Esophagus muscularis mucosa (tissue), 4 donors: Measurements from ENCODE around the gene PNPLA3. TPM values are rescaled to one million over a fixed set of nuclear protein-coding genes. Genes with fewer than 3 reads are reported as not detected.

Experiments
- DNase-seq: peaks from one replicate; pipeline ENCODE4 v3.0.0-alpha.2; 2017; ENCODE audit errors: extremely low spot score
- H3K27ac ChIP-seq, 4 donors: fragments of 200-600 bp; sonication (generic); replicated peaks in 1 of 4; 1 replicate in 3 of 4; 2 replicates in 1 of 4; pipeline ENCODE4 v1.5.1; 2016 to 2019; ENCODE audit warnings: mild to moderate bottlenecking in 1 of 4
- H3K27me3 ChIP-seq, 4 donors: fragments of 200-600 bp; sonication (generic); one replicate each; pipeline versions ENCODE4 v1.5.1 to v1.6.0; 2016 to 2019
- H3K36me3 ChIP-seq, 4 donors: fragments of 200-600 bp; sonication (generic); one replicate each; pipeline ENCODE4 v1.5.1; 2016 to 2019
- H3K4me1 ChIP-seq, 4 donors: fragments of 200-600 bp; sonication (generic); one replicate each; pipeline ENCODE4 v1.5.1; 2016 to 2019
- H3K4me3 ChIP-seq, 4 donors: fragments of 200-600 bp; sonication (generic); 1 replicate in 2 of 4; 2 replicates in 2 of 4; pipeline ENCODE4 v1.5.1; 2016 to 2019; ENCODE audit warnings: mild to moderate bottlenecking in 4 of 4, moderate library complexity in 1 of 4
- H3K9me3 ChIP-seq, 4 donors: fragments of 200-600 bp; sonication (generic); 1 replicate in 3 of 4; 2 replicates in 1 of 4; pipeline ENCODE4 v1.5.1; 2016 to 2019
- EP300 ChIP-seq: sonication (generic); formaldehyde crosslinking; IDR thresholded peaks from one replicate; pipeline ENCODE4 v1.6.1; 2017; ENCODE audit warnings: antibody characterized with exemption
- POLR2A ChIP-seq: fragments of 450-650 bp; IDR thresholded peaks from one replicate; pipeline ENCODE4 v1.6.1; 2017; ENCODE audit warnings: antibody characterized with exemption, moderate library complexity, mild to moderate bottlenecking, low read depth
- POLR2AphosphoS5 ChIP-seq, 2 donors: sonication (generic); formaldehyde crosslinking; IDR thresholded peaks; one replicate each; pipeline ENCODE4 v1.6.1; 2017; ENCODE audit warnings: antibody characterized with exemption in 2 of 2
- WGBS: methylation state at CpG from one replicate; pipeline ENCODE4 v1.1.5; 2018; 5-methylcytosine and 5-hydroxymethylcytosine counted together
- intact Hi-C: fragments of 100-400 bp; cut with DNase I; formaldehyde crosslinking; loops from one replicate; pipeline ENCODE4 v1.15.1; 2023
- total RNA-seq, 4 donors: library from RNA; depleted of rRNA; stranded (reverse); fragments of >200 nt; gene quantifications; one replicate each; pipeline versions ENCODE4 v1.1.0 to v1.2.1, GENCODE V29; 2016
- TF ChIP-seq, protein P1 (sequence below), 3 experiments: fragments of 200-600 bp in 2 of 3; fragments of 450-650 bp in 1 of 3; sonication (generic) in 2 of 3; IDR thresholded peaks; one replicate each; pipeline ENCODE4 v1.5.1; 2017 to 2019; ENCODE audit warnings: antibody characterized with exemption in 3 of 3, mild to moderate bottlenecking in 2 of 3, moderate library complexity in 1 of 3

Gene PNPLA3
- total RNA-seq, 4 donors from 2014 or later: 0.39 TPM; not detected in 3

GRCh38 chr22:43951391-43951790 is 27.8 kb downstream of the PNPLA3 start:
- Histone ChIP-seq H3K9me3 (no peaks in the 10 kb centered on the region), H3K4me3 (no peak overlapping the region), H3K36me3 (no peaks in the 10 kb centered on the region), H3K27ac (no peak overlapping the region), H3K27me3 (peaks cover 0 to 17% (median 0%) of the 10 kb centered on the region in 4 donors), H3K4me1 (peaks cover 12 to 19% (median 17%) of the 10 kb centered on the region in 4 donors)
- intact Hi-C loops: loop anchor here (10.0 kb wide), 1 partner anchor 137 kb away; the partner anchor contains the start of gene EFCAB6
- no peak for TF ChIP-seq EP300
- TF ChIP-seq, protein P1, sequence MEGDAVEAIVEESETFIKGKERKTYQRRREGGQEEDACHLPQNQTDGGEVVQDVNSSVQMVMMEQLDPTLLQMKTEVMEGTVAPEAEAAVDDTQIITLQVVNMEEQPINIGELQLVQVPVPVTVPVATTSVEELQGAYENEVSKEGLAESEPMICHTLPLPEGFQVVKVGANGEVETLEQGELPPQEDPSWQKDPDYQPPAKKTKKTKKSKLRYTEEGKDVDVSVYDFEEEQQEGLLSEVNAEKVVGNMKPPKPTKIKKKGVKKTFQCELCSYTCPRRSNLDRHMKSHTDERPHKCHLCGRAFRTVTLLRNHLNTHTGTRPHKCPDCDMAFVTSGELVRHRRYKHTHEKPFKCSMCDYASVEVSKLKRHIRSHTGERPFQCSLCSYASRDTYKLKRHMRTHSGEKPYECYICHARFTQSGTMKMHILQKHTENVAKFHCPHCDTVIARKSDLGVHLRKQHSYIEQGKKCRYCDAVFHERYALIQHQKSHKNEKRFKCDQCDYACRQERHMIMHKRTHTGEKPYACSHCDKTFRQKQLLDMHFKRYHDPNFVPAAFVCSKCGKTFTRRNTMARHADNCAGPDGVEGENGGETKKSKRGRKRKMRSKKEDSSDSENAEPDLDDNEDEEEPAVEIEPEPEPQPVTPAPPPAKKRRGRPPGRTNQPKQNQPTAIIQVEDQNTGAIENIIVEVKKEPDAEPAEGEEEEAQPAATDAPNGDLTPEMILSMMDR (IDR thresholded peaks at IDR 0.05): no peak
- no peak for TF ChIP-seq POLR2A
- TF ChIP-seq POLR2AphosphoS5 (IDR thresholded peaks at IDR 0.05): no peak
- no peak for DNase-seq
- WGBS: 77% methylated on average over 5 of the region's 5 CpGs

DNA sequence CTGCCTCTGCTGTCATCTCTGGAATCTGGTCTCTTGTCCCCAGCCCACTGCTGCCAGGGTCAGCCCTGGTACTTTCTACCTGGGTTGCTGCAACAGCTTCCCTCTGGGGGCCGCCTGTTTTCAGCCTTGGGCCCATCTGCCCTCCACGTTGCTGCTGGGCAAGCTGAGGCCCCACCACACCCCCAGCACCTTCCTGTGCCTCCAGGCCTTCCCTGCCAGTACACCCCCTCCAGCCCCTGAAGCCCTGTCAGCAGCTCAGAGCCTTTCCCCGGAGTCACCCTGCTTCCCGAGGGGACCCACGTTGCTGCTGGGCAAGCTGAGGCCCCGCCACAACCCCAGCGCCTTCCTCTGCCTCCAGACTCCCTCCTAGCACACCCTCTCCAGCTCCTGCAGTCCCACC is 28.4 kb downstream of the PNPLA3 start:
- WGBS: 50% methylated on average over 7 of the region's 7 CpGs
- intact Hi-C loops: loop anchor here (10.0 kb wide), 1 partner anchor 137 kb away; the partner anchor contains the start of gene EFCAB6
- H3K27ac ChIP-seq: no peak overlapping the region
- H3K9me3 ChIP-seq: no peaks in the 10 kb centered on the region
- H3K4me3 ChIP-seq: no peak overlapping the region
- H3K4me1 ChIP-seq: peaks cover 17 to 24% (median 23%) of the 10 kb centered on the region in 4 donors
- H3K27me3 ChIP-seq: peaks cover 0 to 14% (median 0%) of the 10 kb centered on the region in 4 donors
- TF ChIP-seq POLR2A (no peak), EP300 (no peak), POLR2AphosphoS5 (IDR thresholded peaks at IDR 0.05) (no peak)
- TF ChIP-seq, protein P1 (IDR thresholded peaks at IDR 0.05): no peak
- no peak for DNase-seq
- H3K36me3 ChIP-seq: no peaks in the 10 kb centered on the region

GRCh38 chr22:43953988-43954785 is 30.6 kb downstream of the PNPLA3 start:
- Histone ChIP-seq H3K4me1 (peaks cover 27 to 38% (median 36%) of the 10 kb centered on the region in 4 donors), H3K36me3 (no peaks in the 10 kb centered on the region), H3K27ac (peak overlapping the region in 1 of 4 donors; percentile 88), H3K27me3 (peaks cover 0 to 14% (median 0%) of the 10 kb centered on the region in 4 donors), H3K9me3 (no peaks in the 10 kb centered on the region), H3K4me3 (peak overlapping the region; percentile 60 to 99 (median 84))
- 41% methylated on average over 7 of the region's 7 CpGs for WGBS
- TF ChIP-seq POLR2AphosphoS5 (IDR thresholded peaks at IDR 0.05) (no peak), POLR2A (no peak)
- TF ChIP-seq, protein P1 (IDR thresholded peaks at IDR 0.05): no peak
- intact Hi-C loops: loop anchor here (10.0 kb wide), 1 partner anchor 139 kb away; the partner anchor contains the start of gene EFCAB6
- DNase-seq: no peak

DNA sequence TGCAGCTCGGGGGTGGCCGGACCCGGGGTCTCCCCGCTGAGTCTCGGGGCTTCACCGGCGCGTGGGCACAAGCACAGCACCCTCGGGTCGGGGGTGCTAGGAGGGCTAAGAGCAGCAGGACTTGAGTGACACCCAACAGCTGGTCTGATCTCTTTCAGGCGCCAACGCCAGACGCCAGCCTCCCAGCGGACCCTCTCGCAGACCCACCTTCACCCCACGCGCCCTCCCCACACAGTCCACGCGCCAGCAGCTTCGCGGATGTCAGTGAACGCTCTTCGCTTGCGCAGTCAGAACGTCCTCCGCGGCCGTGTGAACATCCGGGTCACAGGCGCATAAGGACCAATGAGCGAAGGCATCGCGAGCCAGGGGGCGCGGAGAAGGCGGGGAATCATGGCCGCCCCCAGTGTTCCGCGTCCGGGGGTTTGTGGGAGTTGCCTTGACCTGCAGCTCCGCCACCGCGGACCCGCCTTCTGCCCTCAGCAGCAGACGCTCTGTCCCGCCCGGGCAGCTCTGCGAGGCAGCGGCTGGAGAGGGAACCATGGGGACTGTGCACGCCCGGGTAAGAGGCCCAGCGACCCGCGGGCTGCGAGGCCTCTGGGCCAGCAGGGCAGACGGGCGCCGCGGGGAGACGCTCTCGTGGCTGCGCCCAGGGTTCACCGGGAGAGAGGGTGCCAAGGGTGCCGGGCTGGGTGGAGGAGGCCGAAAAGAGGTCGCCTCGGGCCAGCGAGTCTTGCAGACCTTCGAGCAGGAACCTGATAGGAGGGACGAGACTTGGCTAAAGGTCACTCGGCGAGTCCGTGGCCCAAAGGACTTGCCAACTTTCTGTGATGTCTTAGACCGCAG is 31.7 kb downstream of the PNPLA3 start, which contains the start of gene SAMM50:
TSS of gene SAMM50 (plus strand) at position 403 of the 843 bp plus-strand sequence. CDS start at position 539, 136 bp downstream.
- peak within 1 kb of the TSS; percentile 60 to 99 (median 84) for H3K4me3 ChIP-seq
- peaks cover 27 to 38% (median 36%) of the 10 kb centered on the region in 4 donors for H3K4me1 ChIP-seq
- intact Hi-C loops: loop anchor here (10.0 kb wide), 1 partner anchor 140 kb away; the partner anchor contains the start of gene EFCAB6
- TF ChIP-seq POLR2A: no peak
- TF ChIP-seq EP300: no peak
- peak; percentile 91 to 92 for TF ChIP-seq POLR2AphosphoS5 (IDR thresholded peaks at IDR 0.05)
- TF ChIP-seq, protein P1 (IDR thresholded peaks at IDR 0.05): peak in 2 of 3 experiments; percentile 7 to 14
- no peaks in the 10 kb centered on the region for H3K36me3 ChIP-seq
- peak within 1 kb of the TSS; percentile 79 to 89 (median 85) for H3K27ac ChIP-seq
- H3K9me3 ChIP-seq: no peaks in the 10 kb centered on the region
- peaks cover 0 to 14% (median 0%) of the 10 kb centered on the region in 4 donors for H3K27me3 ChIP-seq
- WGBS: 0% methylated on average over 5 of the region's 74 CpGs
- DNase-seq: peak; percentile 98
